Body of pancreas (tissue), 4 donors: ENCODE results near the gene OR4D9.
"Not testable (repeated sequence)": the region's sequence is repeated elsewhere in the genome, so short reads cannot be mapped to it uniquely, and the experiment has no call there.

ENCODE experiments used
- CTCF ChIP-seq, 7 experiments: fragments of 450-650 bp in 4 of 7; fragments of 200-600 bp in 3 of 7; sonication (generic) in 3 of 7; IDR thresholded peaks; one replicate each; pipeline ENCODE4 v1.5.1; 2016 to 2019; ENCODE audit warnings: antibody characterized with exemption in 7 of 7
- POLR2A ChIP-seq, 3 donors: fragments of 450-650 bp; IDR thresholded peaks; one replicate each; pipeline ENCODE4 v1.6.1; 2016; ENCODE audit warnings: antibody characterized with exemption in 3 of 3, mild to moderate bottlenecking in 2 of 3

DNA sequence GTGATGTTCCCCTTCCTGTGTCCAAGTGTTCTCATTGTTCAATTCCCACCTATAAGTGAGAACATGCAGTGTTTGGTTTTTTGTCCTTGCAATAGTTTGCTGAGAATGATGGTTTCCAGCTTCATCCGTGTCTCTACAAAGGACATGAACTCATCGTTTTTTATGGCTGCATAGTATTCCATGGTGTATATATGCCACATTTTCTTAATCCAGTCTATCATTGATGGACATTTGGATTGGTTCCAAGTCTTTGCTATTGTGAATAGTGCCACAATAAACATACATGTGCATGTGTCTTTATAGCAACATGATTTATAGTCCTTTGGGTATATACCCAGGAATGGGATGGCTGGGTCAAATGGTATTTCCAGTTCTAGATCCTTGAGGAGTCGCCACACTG lies 32.4 kb downstream of the OR4D9 start:
- not testable (repeated sequence) for TF ChIP-seq POLR2A, CTCF (IDR thresholded peaks at IDR 0.05)
